Measurements from ENCODE around the gene BRPF1. TPM values are rescaled to one million over a fixed set of nuclear protein-coding genes. Genes with fewer than 3 reads are reported as not detected.

The BRPF1 gene
- total and polyA plus RNA-seq, 2 donors from 2014 or later, result 6.2 to 22.4 TPM

GRCh38 chr3:9797196-9797945 is 65.8 kb downstream of the BRPF1 start:
- Histone ChIP-seq H3K9ac (ENCODE audit: low read length in 3 of 3) (no peak overlapping the region), H3K9me3 (ENCODE audit: control insufficient read depth in 2 of 3, insufficient read depth in 1 of 3, low read length in 3 of 3) (no peaks in the 10 kb centered on the region), H3K27ac (ENCODE audit: low read depth in 2 of 2, low read length in 2 of 2) (no peak overlapping the region), H3K4me1 (ENCODE audit: control insufficient read depth in 2 of 3, insufficient read depth in 2 of 3, low read depth in 1 of 3, low read length in 3 of 3) (peaks cover 0 to 7% (median 4%) of the 10 kb centered on the region in 3 donors), H3K4me3 (ENCODE audit: low read length in 3 of 3) (no peak overlapping the region), H3K36me3 (ENCODE audit: control insufficient read depth in 2 of 3, insufficient read depth in 3 of 3, low read length in 3 of 3) (peaks cover 15 to 38% (median 29%) of the 10 kb centered on the region in 3 donors), H3K27me3 (ENCODE audit: control insufficient read depth, insufficient read depth, low read length) (no peaks in the 10 kb centered on the region)
- intact Hi-C loops (cut with DNase I), result no loop called here
- no peak for DNase-seq
- FAIRE-seq, result no peak
- TF ChIP-seq CTCF (IDR thresholded peaks at IDR 0.05; ENCODE audit: borderline replicate concordance, extremely low read depth, insufficient read depth), result no peak

Other genes with a start within 250 kb of the BRPF1 start
- 0.25 TPM for gene LHFPL4, start 177.9 kb upstream of the BRPF1 start, total RNA-seq
- not detected for gene LHFPL4, start 177.9 kb upstream of the BRPF1 start, polyA plus RNA-seq (ENCODE audit: insufficient read depth, low read depth, low replicate concordance)
- gene MTMR14, start 82.2 kb upstream of the BRPF1 start, total RNA-seq, result 44.5 TPM
- gene MTMR14, start 82.2 kb upstream of the BRPF1 start, polyA plus RNA-seq (ENCODE audit: insufficient read depth, low read depth, low replicate concordance), result 28.0 TPM
- 0.16 TPM for gene CPNE9, start 27.9 kb upstream of the BRPF1 start, total RNA-seq
- 0.19 TPM for gene CPNE9, start 27.9 kb upstream of the BRPF1 start, polyA plus RNA-seq (ENCODE audit: insufficient read depth, low read depth, low replicate concordance)
- gene OGG1, start 18.2 kb downstream of the BRPF1 start, total RNA-seq, result 31.1 TPM
- gene OGG1, start 18.2 kb downstream of the BRPF1 start, polyA plus RNA-seq (ENCODE audit: insufficient read depth, low read depth, low replicate concordance), result 51.6 TPM
- gene CAMK1, start 38.2 kb downstream of the BRPF1 start, total RNA-seq, result 31.2 TPM
- gene CAMK1, start 38.2 kb downstream of the BRPF1 start, polyA plus RNA-seq (ENCODE audit: insufficient read depth, low read depth, low replicate concordance), result 52.7 TPM
- 65.1 TPM for gene TADA3, start 60.7 kb downstream of the BRPF1 start, total RNA-seq
- gene TADA3, start 60.7 kb downstream of the BRPF1 start, polyA plus RNA-seq (ENCODE audit: insufficient read depth, low read depth, low replicate concordance), result 58.4 TPM
- gene ARPC4, start 61.3 kb downstream of the BRPF1 start, total RNA-seq, result 164 TPM
- 138 TPM for gene ARPC4, start 61.3 kb downstream of the BRPF1 start, polyA plus RNA-seq (ENCODE audit: insufficient read depth, low read depth, low replicate concordance)
- gene TTLL3, start 78.5 kb downstream of the BRPF1 start, total RNA-seq, result 61.0 TPM
- gene TTLL3, start 78.5 kb downstream of the BRPF1 start, polyA plus RNA-seq (ENCODE audit: insufficient read depth, low read depth, low replicate concordance), result 27.5 TPM
- 29.1 TPM for gene RPUSD3, start 112.3 kb downstream of the BRPF1 start, total RNA-seq
- gene RPUSD3, start 112.3 kb downstream of the BRPF1 start, polyA plus RNA-seq (ENCODE audit: insufficient read depth, low read depth, low replicate concordance), result 53.2 TPM
- gene CIDEC, start 148.5 kb downstream of the BRPF1 start, total RNA-seq, result not detected
- not detected for gene CIDEC, start 148.5 kb downstream of the BRPF1 start, polyA plus RNA-seq (ENCODE audit: insufficient read depth, low read depth, low replicate concordance)
- gene JAGN1, start 158.9 kb downstream of the BRPF1 start, total RNA-seq, result 30.3 TPM
- 55.3 TPM for gene JAGN1, start 158.9 kb downstream of the BRPF1 start, polyA plus RNA-seq (ENCODE audit: insufficient read depth, low read depth, low replicate concordance)
- 8.5 TPM for gene IL17RE, start 171.1 kb downstream of the BRPF1 start, total RNA-seq
- 7.5 TPM for gene IL17RE, start 171.1 kb downstream of the BRPF1 start, polyA plus RNA-seq (ENCODE audit: insufficient read depth, low read depth, low replicate concordance)
- gene IL17RC, start 185.4 kb downstream of the BRPF1 start, total RNA-seq, result 27.5 TPM
- gene IL17RC, start 185.4 kb downstream of the BRPF1 start, polyA plus RNA-seq (ENCODE audit: insufficient read depth, low read depth, low replicate concordance), result 31.5 TPM
- 43.2 TPM for gene CRELD1, start 202.1 kb downstream of the BRPF1 start, total RNA-seq
- 56.7 TPM for gene CRELD1, start 202.1 kb downstream of the BRPF1 start, polyA plus RNA-seq (ENCODE audit: insufficient read depth, low read depth, low replicate concordance)
- 3.9 TPM for gene PRRT3, start 220.7 kb downstream of the BRPF1 start, total RNA-seq
- gene PRRT3, start 220.7 kb downstream of the BRPF1 start, polyA plus RNA-seq (ENCODE audit: insufficient read depth, low read depth, low replicate concordance), result 3.6 TPM

Measured in kidney (tissue), 14 donors.